NCI-H1105 treated with DMSO at 0.1 percent for 48 hours (cell line): ENCODE results near the gene PLSCR3.

ENCODE experiments used
- DNase-seq: peaks from one replicate; lab custom pipeline; 2025; lab: John Stamatoyannopoulos, UW

PLSCR3 gene

GRCh38 chr17:7347630-7348477, 46.5 kb downstream of the PLSCR3 start:
- DNase-seq: no peak

DNA sequence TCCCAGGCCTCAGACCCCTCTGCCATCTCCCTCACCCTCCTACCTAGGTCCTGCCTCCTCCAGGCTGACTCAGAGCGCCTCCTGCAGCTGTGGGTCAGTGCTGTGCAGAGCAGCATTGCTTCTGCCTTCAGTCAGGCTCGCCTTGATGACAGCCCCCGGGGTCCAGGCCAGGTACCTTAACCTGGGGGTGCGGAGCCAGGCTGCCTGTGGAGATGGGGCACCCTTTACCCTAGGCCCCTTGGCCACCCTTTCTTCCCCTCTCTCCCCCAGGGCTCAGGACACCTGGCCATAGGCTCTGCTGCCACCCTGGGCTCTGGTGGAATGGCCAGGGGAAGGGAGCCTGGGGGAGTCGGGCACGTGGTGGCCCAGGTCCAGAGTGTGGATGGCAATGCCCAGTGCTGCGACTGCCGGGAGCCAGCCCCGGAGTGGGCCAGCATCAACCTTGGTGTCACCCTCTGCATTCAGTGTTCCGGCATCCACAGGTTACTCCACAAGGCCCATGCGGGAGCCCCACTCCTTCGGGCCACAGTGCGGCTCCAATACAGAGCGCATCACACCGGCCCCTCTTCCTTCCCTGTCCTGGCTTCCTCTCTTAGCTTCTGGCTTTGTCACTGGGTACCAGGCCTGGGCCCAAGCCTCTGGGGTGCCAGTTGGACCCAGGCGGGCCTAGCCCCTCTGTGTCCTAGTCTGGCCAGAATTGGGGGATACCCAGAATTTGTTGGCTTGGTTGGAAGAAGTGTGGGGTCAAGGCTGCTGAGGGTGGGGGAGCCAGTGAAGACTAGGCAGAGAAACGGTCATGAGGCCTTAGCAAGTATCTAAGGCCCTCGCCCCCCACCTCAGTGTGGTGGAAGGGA, 47.3 kb downstream of the PLSCR3 start:
- DNase-seq: no peak

DNA sequence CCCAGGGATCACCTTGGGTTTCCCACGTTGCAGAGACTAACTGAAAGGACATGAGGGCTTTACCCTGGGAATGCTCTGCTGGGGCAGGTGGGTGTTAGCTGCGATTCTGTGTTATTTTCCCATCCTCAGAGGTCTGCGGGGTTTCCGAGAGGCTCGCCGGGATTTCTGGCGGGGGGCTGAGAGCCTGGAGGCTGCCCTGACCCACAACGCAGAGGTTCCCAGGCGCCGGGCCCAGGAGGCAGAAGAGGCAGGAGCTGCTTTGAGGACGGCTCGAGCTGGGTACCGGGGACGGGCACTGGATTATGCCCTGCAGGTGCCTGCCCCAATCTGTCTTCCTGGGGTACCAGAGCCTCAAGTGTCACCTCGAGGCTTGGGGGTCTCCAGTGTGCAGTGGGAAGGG, 51.1 kb downstream of the PLSCR3 start:
- no peak for DNase-seq

GRCh38 chr17:7341842-7342241, 52.5 kb downstream of the PLSCR3 start:
- DNase-seq: no peak

DNA sequence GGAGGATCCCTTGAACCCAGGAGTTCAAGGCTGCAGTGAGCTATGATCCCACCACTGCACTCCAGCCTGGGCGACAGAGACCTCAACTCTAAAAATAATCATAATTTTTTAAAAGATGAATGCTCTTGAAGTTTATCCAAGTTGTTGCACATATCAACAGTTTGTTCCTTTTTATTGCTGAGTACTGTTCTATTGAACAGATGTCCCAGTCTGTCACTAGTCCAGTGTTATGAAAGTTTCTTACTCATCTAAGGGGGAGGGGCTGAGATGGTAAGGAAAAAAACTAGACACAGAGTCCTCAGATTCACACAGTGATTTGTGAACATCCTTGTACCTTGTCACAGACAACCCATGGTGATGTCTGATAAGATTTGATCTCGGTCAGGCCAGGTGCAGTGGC, 54.1 kb downstream of the PLSCR3 start:
- DNase-seq: no peak
